ENCODE measurements around the gene SRL.

DNA sequence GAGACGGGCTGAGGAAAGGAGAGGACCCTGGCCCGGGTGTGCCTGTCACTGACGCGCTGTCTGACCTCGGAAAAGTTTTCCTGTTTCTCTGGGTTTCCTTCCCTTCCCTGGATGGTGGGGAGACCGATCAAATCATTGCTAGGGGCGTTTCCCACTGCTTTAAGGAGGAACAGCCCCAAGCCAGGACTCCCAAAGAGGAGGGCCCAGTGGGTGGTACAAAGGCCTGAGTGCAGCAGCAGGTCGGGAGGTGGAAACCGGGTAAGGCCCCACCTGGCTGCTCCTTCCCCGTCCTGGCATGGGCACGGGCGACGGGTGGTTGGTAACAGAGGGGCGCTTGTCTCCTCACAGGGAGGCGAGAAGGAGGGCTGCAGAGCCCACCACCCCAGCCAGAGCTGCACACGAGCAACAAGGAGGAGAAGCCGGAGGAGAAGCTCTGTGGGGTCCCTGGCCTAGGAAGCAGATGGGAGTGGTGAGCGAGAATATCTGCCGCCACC lies 2.2 kb downstream of the SRL start:
- TF ChIP-seq, protein P1, sequence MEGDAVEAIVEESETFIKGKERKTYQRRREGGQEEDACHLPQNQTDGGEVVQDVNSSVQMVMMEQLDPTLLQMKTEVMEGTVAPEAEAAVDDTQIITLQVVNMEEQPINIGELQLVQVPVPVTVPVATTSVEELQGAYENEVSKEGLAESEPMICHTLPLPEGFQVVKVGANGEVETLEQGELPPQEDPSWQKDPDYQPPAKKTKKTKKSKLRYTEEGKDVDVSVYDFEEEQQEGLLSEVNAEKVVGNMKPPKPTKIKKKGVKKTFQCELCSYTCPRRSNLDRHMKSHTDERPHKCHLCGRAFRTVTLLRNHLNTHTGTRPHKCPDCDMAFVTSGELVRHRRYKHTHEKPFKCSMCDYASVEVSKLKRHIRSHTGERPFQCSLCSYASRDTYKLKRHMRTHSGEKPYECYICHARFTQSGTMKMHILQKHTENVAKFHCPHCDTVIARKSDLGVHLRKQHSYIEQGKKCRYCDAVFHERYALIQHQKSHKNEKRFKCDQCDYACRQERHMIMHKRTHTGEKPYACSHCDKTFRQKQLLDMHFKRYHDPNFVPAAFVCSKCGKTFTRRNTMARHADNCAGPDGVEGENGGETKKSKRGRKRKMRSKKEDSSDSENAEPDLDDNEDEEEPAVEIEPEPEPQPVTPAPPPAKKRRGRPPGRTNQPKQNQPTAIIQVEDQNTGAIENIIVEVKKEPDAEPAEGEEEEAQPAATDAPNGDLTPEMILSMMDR (IDR thresholded peaks at IDR 0.05 in 4 of 5, conservative IDR thresholded peaks at IDR 0.05 in 1 of 5): no peak
- no peak for TF ChIP-seq POLR2A (IDR thresholded peaks at IDR 0.05)
